Smooth muscle cell (in vitro differentiated cells): ENCODE measurements around the gene PCYT2. TPM values are rescaled to one million over a fixed set of nuclear protein-coding genes. Genes with fewer than 3 reads are reported as not detected.

Experiments used
- DNase-seq: peaks from one replicate; lab custom pipeline; 2025; ENCODE audit not compliant: unreplicated experiment; lab: John Stamatoyannopoulos, UW
- H2AFZ ChIP-seq: fragments of 200-600 bp; sonication (generic); 2 replicates; pipeline ENCODE4 v1.6.0; 2016; ENCODE audit warnings: antibody characterized with exemption, low read depth, mild to moderate bottlenecking
- H3F3A ChIP-seq: fragments of 200-600 bp; sonication (generic); 2 replicates; pipeline ENCODE4 v1.6.0; 2017; ENCODE audit warnings: antibody characterized with exemption, low read depth
- H3K27ac ChIP-seq: fragments of 200-600 bp; sonication (generic); 2 replicates; pipeline ENCODE4 v1.5.1; 2016; ENCODE audit warnings: low read depth, mild to moderate bottlenecking
- H3K27me3 ChIP-seq: fragments of 200-600 bp; sonication (generic); 2 replicates; pipeline ENCODE4 v1.6.1; 2016; ENCODE audit warnings: low read depth, mild to moderate bottlenecking
- H3K36me3 ChIP-seq: fragments of 200-600 bp; sonication (generic); 2 replicates; pipeline ENCODE4 v1.5.1; 2016; ENCODE audit warnings: low read depth
- H3K4me1 ChIP-seq: fragments of 200-600 bp; sonication (generic); 2 replicates; pipeline ENCODE4 v1.5.1; 2016; ENCODE audit warnings: low read depth
- H3K4me2 ChIP-seq: fragments of 200-600 bp; sonication (generic); 2 replicates; pipeline ENCODE4 v1.6.0; 2016; ENCODE audit warnings: mild to moderate bottlenecking
- H3K4me3 ChIP-seq: fragments of 200-600 bp; sonication (generic); 2 replicates; pipeline ENCODE4 v1.5.1; 2016; ENCODE audit warnings: mild to moderate bottlenecking
- H3K79me2 ChIP-seq: fragments of 200-600 bp; sonication (generic); 2 replicates; pipeline ENCODE4 v1.6.0; 2016; ENCODE audit warnings: low read depth, mild to moderate bottlenecking
- H3K9ac ChIP-seq: fragments of 200-600 bp; sonication (generic); 2 replicates; pipeline ENCODE4 v1.6.0; 2016; ENCODE audit warnings: low read depth
- H3K9me3 ChIP-seq: fragments of 200-600 bp; sonication (generic); replicated peaks from 2 replicates; pipeline ENCODE4 v1.5.1; 2016; ENCODE audit warnings: low read depth
- H4K20me1 ChIP-seq: fragments of 200-600 bp; sonication (generic); 2 replicates; pipeline ENCODE4 v1.6.0; 2016; ENCODE audit warnings: low read depth
- WGBS: methylation state at CpG from one replicate; pipeline ENCODE4 v1.1.7; 2016; ENCODE audit warnings: low lambda C conversion rate; 5-methylcytosine and 5-hydroxymethylcytosine counted together
- polyA plus RNA-seq: library from polyadenylated mRNA; unstranded; fragments of >200 nt; fragmentation: Nextera tagmentation; extraction: Ambion mirVana; gene quantifications from 2 replicates; pipeline ENCODE4 v1.2.1, GENCODE V29; 2016
- total RNA-seq: library from RNA; depleted of rRNA; stranded (reverse); fragments of >200 nt; gene quantifications from 2 replicates; pipeline ENCODE4 v1.2.3, GENCODE V29; 2014
- TF ChIP-seq, protein P1 (sequence below): fragments of 200-600 bp; sonication (generic); IDR thresholded peaks from 2 replicates; pipeline ENCODE4 v1.5.1; 2017; ENCODE audit warnings: borderline replicate concordance, mild to moderate bottlenecking, antibody characterized with exemption; ENCODE audit not compliant: insufficient read depth, poor library complexity, severe bottlenecking

Gene PCYT2
- total and polyA plus RNA-seq, 2 experiments from 2014 or later, result 11.4 to 50.6 TPM

DNA sequence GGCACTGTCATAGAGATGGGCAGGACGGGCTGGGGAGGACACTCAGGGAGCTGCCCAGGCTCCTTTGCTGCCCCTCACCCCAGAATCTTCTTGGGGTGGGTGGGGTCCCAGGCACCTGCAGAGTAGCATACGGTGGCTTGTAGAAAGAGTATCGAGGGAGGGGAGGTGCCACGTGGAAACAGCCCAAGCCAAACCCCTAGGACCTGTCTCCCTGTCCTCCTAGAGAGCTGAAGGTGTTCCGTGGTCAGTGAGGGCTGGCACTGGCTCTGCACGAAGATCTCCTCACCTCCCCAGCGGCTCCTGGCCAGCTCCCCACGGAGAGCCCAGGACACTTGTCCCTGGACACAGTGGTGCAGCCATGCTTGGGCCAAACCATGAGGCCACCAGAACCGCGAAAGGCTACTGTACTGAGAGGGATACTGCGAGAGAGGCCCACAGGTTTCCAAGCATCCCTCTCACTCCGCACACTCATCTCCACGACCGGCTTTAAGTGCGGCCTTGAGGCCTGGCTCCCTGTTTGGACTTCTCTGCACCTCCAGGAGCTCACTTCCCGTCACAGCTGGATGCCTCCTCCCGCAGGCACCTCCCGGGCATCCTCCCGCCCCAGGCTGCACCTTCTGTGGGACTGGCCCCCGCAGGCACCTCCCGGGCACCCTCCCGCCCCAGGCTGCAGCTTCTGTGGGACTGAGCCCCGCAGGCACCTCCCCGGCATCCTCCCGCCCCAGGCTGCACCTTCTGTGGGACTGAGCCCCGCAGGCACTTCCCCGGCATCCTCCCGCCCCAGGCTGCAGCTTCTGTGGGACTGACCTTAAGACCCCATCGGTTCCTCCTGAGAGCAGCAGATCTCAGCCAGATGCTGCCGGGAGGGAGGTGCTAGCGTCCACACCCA is 18.3 kb upstream of the PCYT2 start:
- Histone ChIP-seq H3K9ac (no peak overlapping the region), H3K9me3 (no peaks in the 10 kb centered on the region), H3K27ac (no peak overlapping the region), H4K20me1 (peaks cover 45% of the 10 kb centered on the region), H2AFZ (no peak overlapping the region), H3K79me2 (peaks cover 26% of the 10 kb centered on the region), H3K4me2 (peak overlapping the region; percentile 96), H3K4me1 (peaks cover 13% of the 10 kb centered on the region), H3F3A (peaks cover 18% of the 10 kb centered on the region), H3K4me3 (peak overlapping the region; percentile 63), H3K36me3 (no peaks in the 10 kb centered on the region), H3K27me3 (no peaks in the 10 kb centered on the region)
- no peak for DNase-seq
- TF ChIP-seq, protein P1, sequence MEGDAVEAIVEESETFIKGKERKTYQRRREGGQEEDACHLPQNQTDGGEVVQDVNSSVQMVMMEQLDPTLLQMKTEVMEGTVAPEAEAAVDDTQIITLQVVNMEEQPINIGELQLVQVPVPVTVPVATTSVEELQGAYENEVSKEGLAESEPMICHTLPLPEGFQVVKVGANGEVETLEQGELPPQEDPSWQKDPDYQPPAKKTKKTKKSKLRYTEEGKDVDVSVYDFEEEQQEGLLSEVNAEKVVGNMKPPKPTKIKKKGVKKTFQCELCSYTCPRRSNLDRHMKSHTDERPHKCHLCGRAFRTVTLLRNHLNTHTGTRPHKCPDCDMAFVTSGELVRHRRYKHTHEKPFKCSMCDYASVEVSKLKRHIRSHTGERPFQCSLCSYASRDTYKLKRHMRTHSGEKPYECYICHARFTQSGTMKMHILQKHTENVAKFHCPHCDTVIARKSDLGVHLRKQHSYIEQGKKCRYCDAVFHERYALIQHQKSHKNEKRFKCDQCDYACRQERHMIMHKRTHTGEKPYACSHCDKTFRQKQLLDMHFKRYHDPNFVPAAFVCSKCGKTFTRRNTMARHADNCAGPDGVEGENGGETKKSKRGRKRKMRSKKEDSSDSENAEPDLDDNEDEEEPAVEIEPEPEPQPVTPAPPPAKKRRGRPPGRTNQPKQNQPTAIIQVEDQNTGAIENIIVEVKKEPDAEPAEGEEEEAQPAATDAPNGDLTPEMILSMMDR, result no peak
- WGBS, result 92% methylated on average over 23 of the region's 31 CpGs

DNA sequence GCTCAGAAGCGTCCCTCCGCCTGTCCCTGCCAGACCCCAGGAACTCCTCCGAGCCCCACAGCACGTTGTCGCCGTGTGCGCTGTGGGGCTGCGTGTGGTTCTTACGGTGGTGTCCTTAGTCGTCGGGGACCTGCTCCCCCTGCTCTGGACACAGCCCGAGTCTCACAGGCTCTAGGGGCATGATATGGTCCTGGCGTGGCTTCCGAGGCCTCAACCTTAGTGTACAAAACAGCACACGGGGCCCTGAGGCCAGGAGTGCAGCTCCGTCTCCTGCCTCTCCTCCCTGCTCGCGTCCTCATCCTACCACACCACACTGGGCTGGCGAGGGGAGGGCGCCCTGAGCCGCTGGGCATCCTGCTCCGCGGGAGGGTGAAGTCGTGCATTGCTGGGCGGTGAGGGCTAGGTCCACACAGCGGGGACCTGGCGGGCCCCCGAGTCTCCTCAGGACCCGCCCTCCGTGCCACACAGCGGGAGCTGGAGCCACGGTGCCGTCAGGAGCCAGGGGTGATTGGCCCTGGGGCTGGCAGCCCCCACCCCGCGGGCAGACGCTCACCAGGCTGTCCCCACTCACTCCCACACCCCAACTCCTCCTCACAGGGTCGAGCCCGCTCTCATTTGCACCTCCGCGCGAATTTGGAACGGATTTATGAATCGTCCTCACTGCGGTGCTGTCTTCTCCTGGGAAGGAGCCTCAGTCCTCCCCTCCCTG is 17.5 kb upstream of the PCYT2 start:
- 25% methylated on average over 40 of the region's 44 CpGs for WGBS
- Histone ChIP-seq H3K9ac (peak overlapping the region; percentile 89), H3K4me2 (peak overlapping the region; percentile 96), H3F3A (peaks cover 14% of the 10 kb centered on the region), H3K4me1 (peaks cover 21% of the 10 kb centered on the region), H3K4me3 (peak overlapping the region; percentile 63), H3K27ac (peak overlapping the region; percentile 56), H3K36me3 (no peaks in the 10 kb centered on the region), H2AFZ (peak overlapping the region; percentile 66), H3K27me3 (no peaks in the 10 kb centered on the region), H3K79me2 (peaks cover 34% of the 10 kb centered on the region), H4K20me1 (peaks cover 45% of the 10 kb centered on the region), H3K9me3 (no peaks in the 10 kb centered on the region)
- TF ChIP-seq, protein P1, result no peak
- no peak for DNase-seq

DNA sequence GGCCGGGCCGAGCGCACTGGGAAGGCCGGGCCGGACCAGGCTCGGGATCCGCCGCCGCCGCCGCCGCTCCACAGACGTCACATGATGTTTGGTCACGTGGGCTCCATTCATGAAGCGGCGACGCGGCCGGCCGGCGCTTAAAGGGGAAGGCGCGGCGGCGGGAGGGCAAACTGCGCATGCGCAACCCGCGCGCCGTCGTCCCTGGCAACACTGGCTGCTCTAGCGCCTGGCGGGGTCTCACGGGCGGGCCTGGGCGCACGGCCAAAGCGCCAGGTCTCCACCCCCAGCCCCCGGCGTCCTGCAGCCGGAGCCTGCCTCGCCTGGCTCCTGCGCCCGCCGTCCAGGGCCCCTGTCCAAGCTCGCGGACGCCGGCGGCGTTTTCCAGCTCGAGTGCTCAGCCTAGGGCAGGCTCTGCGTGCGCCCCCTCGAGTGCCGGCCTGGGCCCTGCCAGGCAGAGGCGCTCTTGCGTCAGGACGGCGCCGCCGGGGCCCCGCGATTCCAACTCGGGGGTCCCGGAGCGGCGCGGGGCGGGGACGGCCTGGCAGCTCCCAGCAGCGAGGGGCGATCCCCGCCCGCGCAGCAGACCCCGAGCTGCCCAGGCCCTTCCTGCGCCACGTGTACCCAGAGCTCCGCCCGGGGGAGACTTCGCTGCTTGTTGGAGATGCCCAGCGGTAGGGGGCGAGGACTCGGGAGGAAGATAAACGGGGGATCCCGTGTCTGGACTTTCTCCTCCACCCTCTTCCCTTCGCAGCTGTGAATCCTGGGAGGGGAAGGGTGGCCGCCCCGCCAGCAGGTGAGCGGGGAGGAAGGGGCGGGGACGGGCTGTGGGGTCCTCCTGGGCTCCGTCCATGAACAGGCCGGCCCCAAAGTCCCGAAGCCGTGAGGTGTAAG is 16.7 kb upstream of the PCYT2 start, which contains the start of gene MAFG:
Gene MAFG, minus strand, starts transcription at position 83 of the 891 bp plus-strand sequence. CDS start 4,550 bp downstream, outside the sequence.
- peak; percentile 83 for DNase-seq
- Histone ChIP-seq H3K9ac (peak within 1 kb of the TSS; percentile 100), H3K36me3 (no peaks in the 10 kb centered on the region), H3K4me3 (peak within 1 kb of the TSS; percentile 92), H2AFZ (peak within 1 kb of the TSS; percentile 66), H3K79me2 (peaks cover 42% of the 10 kb centered on the region), H3K4me1 (peaks cover 29% of the 10 kb centered on the region), H3F3A (peaks cover 10% of the 10 kb centered on the region), H3K27ac (peak within 1 kb of the TSS; percentile 100), H3K27me3 (no peaks in the 10 kb centered on the region), H3K9me3 (no peaks in the 10 kb centered on the region), H4K20me1 (peaks cover 45% of the 10 kb centered on the region), H3K4me2 (peak within 1 kb of the TSS; percentile 98)
- WGBS, result under 1% methylated on average over 43 of the region's 98 CpGs
- TF ChIP-seq, protein P1, result peak; percentile 30
